ENCODE results near the gene KLK5. TPM values are rescaled to one million over a fixed set of nuclear protein-coding genes. Genes with fewer than 3 reads are reported as not detected.
"Not testable (repeated sequence)": the region's sequence is repeated elsewhere in the genome, so short reads cannot be mapped to it uniquely, and the experiment has no call there.

Gene KLK5
- total and polyA plus RNA-seq, 4 donors, result 0.44 to 2.5 (median 0.86) TPM

GRCh38 chr19:50897191-50897607, 55.6 kb downstream of the KLK5 start:
- no CpG with 5 or more reads among the region's 3 CpGs for WGBS (ENCODE audit: insufficient coverage)
- DNase-seq (ENCODE audit: low read depth in 4 of 6, low spot score in 6 of 6), result no peak
- H3K27ac ChIP-seq (ENCODE audit: low read depth, low read length), result no peak overlapping the region

DNA sequence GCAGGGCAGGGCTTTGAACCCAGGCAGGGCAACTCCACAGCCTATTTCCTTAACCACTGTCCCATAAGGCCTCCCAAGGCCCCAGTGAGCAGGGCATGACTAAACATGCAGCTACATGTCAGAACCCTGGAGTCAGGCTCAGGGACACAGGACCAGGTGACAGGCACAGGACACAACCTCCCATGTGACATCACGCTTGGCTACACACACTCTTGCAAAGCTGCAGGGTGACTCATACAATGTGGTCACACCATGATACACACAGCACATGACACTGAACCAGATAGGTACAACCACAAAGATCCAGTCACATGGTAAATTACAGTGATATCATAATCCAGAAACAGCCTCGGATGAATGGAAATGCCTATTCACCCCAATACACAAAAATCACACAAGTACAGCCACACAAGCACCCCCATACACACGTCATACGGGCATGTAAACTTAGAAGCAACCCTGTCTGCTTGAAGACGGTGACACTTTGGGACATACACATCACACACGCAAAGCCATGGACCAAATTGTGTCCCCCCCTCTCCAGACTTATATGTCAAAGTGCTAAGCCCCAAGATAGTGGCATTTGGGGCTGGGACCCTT, 56.1 kb downstream of the KLK5 start:
- WGBS (ENCODE audit: insufficient coverage), result 94% methylated on average over 2 of the region's 6 CpGs
- no peak overlapping the region for H3K27ac ChIP-seq (ENCODE audit: low read depth, low read length)

More at GRCh38 chr19:50897191-50897607, 55.6 kb downstream of the KLK5 start:
- H3K4me3 ChIP-seq (ENCODE audit: low read depth, low read length), result no peak overlapping the region
- no peaks in the 10 kb centered on the region for H3K4me1 ChIP-seq (ENCODE audit: control insufficient read depth, insufficient read depth, low read length)
- no peaks in the 10 kb centered on the region for H3K36me3 ChIP-seq (ENCODE audit: control insufficient read depth, insufficient read depth, low read length)
- H3K9me3 ChIP-seq (ENCODE audit: control insufficient read depth, insufficient read depth, low read length), result no peaks in the 10 kb centered on the region
- no peaks in the 10 kb centered on the region for H3K27me3 ChIP-seq (ENCODE audit: control insufficient read depth, insufficient read depth, low read length)

DNA sequence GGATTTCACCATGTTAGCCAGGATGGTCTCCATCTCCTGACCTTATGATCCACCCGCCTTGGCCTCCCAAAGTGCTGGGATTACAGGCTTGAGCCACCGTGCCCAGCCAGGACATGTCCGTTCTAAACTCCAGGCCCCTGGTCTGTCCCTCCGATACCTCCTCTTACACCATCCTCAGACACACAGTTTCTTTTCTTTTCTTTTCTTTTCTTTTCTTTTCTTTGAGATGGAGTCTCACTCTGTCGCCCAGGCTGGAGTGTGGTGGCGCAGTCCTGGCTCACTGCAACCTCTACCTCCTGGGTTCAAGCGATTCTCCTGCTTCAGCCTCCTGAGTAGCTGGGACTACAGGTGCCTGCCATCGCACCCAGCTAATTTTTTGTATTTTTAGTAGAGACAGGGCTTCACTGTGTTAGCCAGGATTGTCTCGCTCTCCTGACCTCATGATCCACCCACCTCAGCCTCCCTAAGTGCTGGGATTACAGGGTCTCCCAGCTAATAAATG, 56.7 kb downstream of the KLK5 start:
- H3K9me3 ChIP-seq (ENCODE audit: control insufficient read depth, insufficient read depth, low read length); DNase-seq (ENCODE audit: low read depth in 4 of 6, low spot score in 6 of 6); H3K36me3 ChIP-seq (ENCODE audit: control insufficient read depth, insufficient read depth, low read length); H3K27ac ChIP-seq (ENCODE audit: low read depth, low read length); H3K4me3 ChIP-seq (ENCODE audit: low read depth, low read length); H3K27me3 ChIP-seq (ENCODE audit: control insufficient read depth, insufficient read depth, low read length); H3K4me1 ChIP-seq (ENCODE audit: control insufficient read depth, insufficient read depth, low read length): not testable (repeated sequence)
- WGBS (ENCODE audit: insufficient coverage), result 91% methylated on average over 7 of the region's 9 CpGs

More for the DNA sequence above, 56.1 kb downstream of the KLK5 start:
- no peak overlapping the region for H3K4me3 ChIP-seq (ENCODE audit: low read depth, low read length)
- no peaks in the 10 kb centered on the region for H3K4me1 ChIP-seq (ENCODE audit: control insufficient read depth, insufficient read depth, low read length)
- H3K9me3 ChIP-seq (ENCODE audit: control insufficient read depth, insufficient read depth, low read length), result no peaks in the 10 kb centered on the region
- no peaks in the 10 kb centered on the region for H3K36me3 ChIP-seq (ENCODE audit: control insufficient read depth, insufficient read depth, low read length)
- no peaks in the 10 kb centered on the region for H3K27me3 ChIP-seq (ENCODE audit: control insufficient read depth, insufficient read depth, low read length)
- DNase-seq (ENCODE audit: low read depth in 4 of 6, low spot score in 6 of 6), result no peak

GRCh38 chr19:50894478-50895356, 58.1 kb downstream of the KLK5 start:
- Histone ChIP-seq H3K36me3 (ENCODE audit: control insufficient read depth, insufficient read depth, low read length) (no peaks in the 10 kb centered on the region), H3K4me1 (ENCODE audit: control insufficient read depth, insufficient read depth, low read length) (no peaks in the 10 kb centered on the region), H3K4me3 (ENCODE audit: low read depth, low read length) (no peak overlapping the region), H3K27ac (ENCODE audit: low read depth, low read length) (no peak overlapping the region), H3K27me3 (ENCODE audit: control insufficient read depth, insufficient read depth, low read length) (no peaks in the 10 kb centered on the region), H3K9me3 (ENCODE audit: control insufficient read depth, insufficient read depth, low read length) (no peaks in the 10 kb centered on the region)
- 73% methylated on average over 10 of the region's 10 CpGs for WGBS (ENCODE audit: insufficient coverage)
- DNase-seq (ENCODE audit: low read depth in 4 of 6, low spot score in 6 of 6), result no peak

Other genes starting within 250 kb of the KLK5 start
- gene SHANK1, start 233.2 kb downstream of the KLK5 start, total RNA-seq, result 10 to 100 TPM in 1 of 2 donors, 1 to 10 TPM in 1; 8.4 to 17.6 TPM
- 100 to 1,000 TPM; 106 to 116 TPM for gene SHANK1, start 233.2 kb downstream of the KLK5 start, polyA plus RNA-seq (ENCODE audit: insufficient read length in 2 of 2)
- 10 to 100 TPM; 17.0 to 44.7 TPM for gene CLEC11A, start 229.7 kb downstream of the KLK5 start, total RNA-seq
- gene CLEC11A, start 229.7 kb downstream of the KLK5 start, polyA plus RNA-seq (ENCODE audit: insufficient read length in 2 of 2), result 10 to 100 TPM; 29.4 to 37.4 TPM
- not detected for gene GPR32, start 182.6 kb downstream of the KLK5 start, total RNA-seq
- gene GPR32, start 182.6 kb downstream of the KLK5 start, polyA plus RNA-seq (ENCODE audit: insufficient read length in 2 of 2), result under 1 TPM in 1 of 2 donors, not detected in 1; 0.12 TPM
- not detected for gene ACP4, start 162.6 kb downstream of the KLK5 start, total RNA-seq
- under 1 TPM in 1 of 2 donors, not detected in 1; 0.44 TPM for gene ACP4, start 162.6 kb downstream of the KLK5 start, polyA plus RNA-seq (ENCODE audit: insufficient read length in 2 of 2)
- gene KLK1, start 129.3 kb downstream of the KLK5 start, total RNA-seq, result 1 to 10 TPM in 1 of 2 donors, under 1 TPM in 1; 0.50 to 1.3 TPM
- gene KLK1, start 129.3 kb downstream of the KLK5 start, polyA plus RNA-seq (ENCODE audit: insufficient read length in 2 of 2), result 1 to 10 TPM in 1 of 2 donors, not detected in 1; 2.0 TPM
- gene KLK15, start 119.5 kb downstream of the KLK5 start, total RNA-seq, result not detected
- gene KLK15, start 119.5 kb downstream of the KLK5 start, polyA plus RNA-seq (ENCODE audit: insufficient read length in 2 of 2), result not detected
- gene KLK3, start 98.1 kb downstream of the KLK5 start, total RNA-seq, result not detected
- not detected for gene KLK3, start 98.1 kb downstream of the KLK5 start, polyA plus RNA-seq (ENCODE audit: insufficient read length in 2 of 2)
- under 1 TPM; 0.06 to 0.10 TPM for gene KLK2, start 79.6 kb downstream of the KLK5 start, total RNA-seq
- gene KLK2, start 79.6 kb downstream of the KLK5 start, polyA plus RNA-seq (ENCODE audit: insufficient read length in 2 of 2), result under 1 TPM in 1 of 2 donors, not detected in 1; 0.38 TPM
- gene KLK4, start 41.6 kb downstream of the KLK5 start, total RNA-seq, result under 1 TPM in 1 of 2 donors, not detected in 1; 0.59 TPM
- 1 to 10 TPM; 1.6 to 1.9 TPM for gene KLK4, start 41.6 kb downstream of the KLK5 start, polyA plus RNA-seq (ENCODE audit: insufficient read length in 2 of 2)
- 1 to 10 TPM; 5.7 to 9.6 TPM for gene KLK6, start 16.6 kb upstream of the KLK5 start, total RNA-seq
- gene KLK6, start 16.6 kb upstream of the KLK5 start, polyA plus RNA-seq (ENCODE audit: insufficient read length in 2 of 2), result 10 to 100 TPM; 15.4 to 16.5 TPM
- gene KLK7, start 30.9 kb upstream of the KLK5 start, total RNA-seq, result under 1 TPM; 0.50 to 0.72 TPM
- under 1 TPM; 0.16 to 0.38 TPM for gene KLK7, start 30.9 kb upstream of the KLK5 start, polyA plus RNA-seq (ENCODE audit: insufficient read length in 2 of 2)
- 1 to 10 TPM in 1 of 2 donors, not detected in 1; 1.4 TPM for gene KLK8, start 48.6 kb upstream of the KLK5 start, total RNA-seq
- gene KLK8, start 48.6 kb upstream of the KLK5 start, polyA plus RNA-seq (ENCODE audit: insufficient read length in 2 of 2), result under 1 TPM in 1 of 2 donors, not detected in 1; 0.71 TPM
- 1 to 10 TPM in 1 of 2 donors, under 1 TPM in 1; 0.72 to 1.6 TPM for gene KLK10, start 66.7 kb upstream of the KLK5 start, total RNA-seq
- 1 to 10 TPM; 7.3 TPM for gene KLK10, start 66.7 kb upstream of the KLK5 start, polyA plus RNA-seq (ENCODE audit: insufficient read length in 2 of 2)
- not detected for gene KLK11, start 73.6 kb upstream of the KLK5 start, total RNA-seq
- not detected for gene KLK11, start 73.6 kb upstream of the KLK5 start, polyA plus RNA-seq (ENCODE audit: insufficient read length in 2 of 2)
- gene KLK12, start 82.0 kb upstream of the KLK5 start, total RNA-seq, result not detected
- gene KLK12, start 82.0 kb upstream of the KLK5 start, polyA plus RNA-seq (ENCODE audit: insufficient read length in 2 of 2), result not detected
- under 1 TPM in 1 of 2 donors, not detected in 1; 0.50 TPM for gene KLK13, start 112.1 kb upstream of the KLK5 start, total RNA-seq
- gene KLK13, start 112.1 kb upstream of the KLK5 start, polyA plus RNA-seq (ENCODE audit: insufficient read length in 2 of 2), result 1 to 10 TPM in 1 of 2 donors, under 1 TPM in 1; 0.65 to 1.2 TPM
- under 1 TPM in 1 of 2 donors, not detected in 1; 0.11 TPM for gene KLK14, start 129.8 kb upstream of the KLK5 start, total RNA-seq
- 1 to 10 TPM; 1.4 to 1.9 TPM for gene KLK14, start 129.8 kb upstream of the KLK5 start, polyA plus RNA-seq (ENCODE audit: insufficient read length in 2 of 2)
- gene CTU1, start 155.4 kb upstream of the KLK5 start, total RNA-seq, result 1 to 10 TPM; 1.8 to 5.3 TPM
- gene CTU1, start 155.4 kb upstream of the KLK5 start, polyA plus RNA-seq (ENCODE audit: insufficient read length in 2 of 2), result 1 to 10 TPM; 4.8 to 6.4 TPM
- 1 to 10 TPM; 1.2 to 2.0 TPM for gene SIGLEC9, start 171.9 kb upstream of the KLK5 start, total RNA-seq
- gene SIGLEC9, start 171.9 kb upstream of the KLK5 start, polyA plus RNA-seq (ENCODE audit: insufficient read length in 2 of 2), result 1 to 10 TPM; 1.4 to 2.2 TPM
- 1 to 10 TPM in 1 of 2 donors, under 1 TPM in 1; 0.94 to 2.0 TPM for gene SIGLEC7, start 189.3 kb upstream of the KLK5 start, total RNA-seq
- 1 to 10 TPM in 1 of 2 donors, under 1 TPM in 1; 0.60 to 1.5 TPM for gene SIGLEC7, start 189.3 kb upstream of the KLK5 start, polyA plus RNA-seq (ENCODE audit: insufficient read length in 2 of 2)

All from spinal cord (tissue), 10 donors.